NCI-H524 treated with DMSO at 0.1 percent for 48 hours (cell line): ENCODE measurements around the gene TRAF7.
A peak's percentile ranks its signal among the peaks of the same experiment; 100 is the strongest.

ENCODE experiments used
- DNase-seq: peaks from one replicate; lab custom pipeline; 2025; lab: John Stamatoyannopoulos, UW

TRAF7 gene

DNA sequence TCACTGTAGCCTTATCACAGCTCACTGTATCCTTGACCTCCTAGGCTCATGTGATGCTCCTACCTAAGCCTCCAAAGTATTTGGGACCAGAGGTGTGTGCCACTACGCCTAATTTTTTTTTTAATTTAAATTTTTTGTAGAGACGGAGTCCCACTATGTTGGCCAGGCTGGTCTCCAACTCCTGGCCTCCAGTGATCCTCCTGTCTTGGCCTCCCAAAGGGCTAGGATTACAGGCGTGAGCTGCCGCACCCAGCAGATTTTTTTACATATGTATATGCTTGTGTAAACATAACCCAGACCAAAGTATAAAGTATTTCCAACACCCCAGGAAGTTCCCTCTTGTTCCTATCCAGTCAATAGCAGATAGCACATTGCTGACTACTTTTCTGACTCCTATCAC is 60.7 kb downstream of the TRAF7 start:
- DNase-seq: no peak

- DNase-seq: peak; percentile 98
These were observed 67.8 kb downstream of the TRAF7 start, which contains the start of gene E4F1 for GRCh38 chr16:2223221-2223941. TSS of gene E4F1 (plus strand) at chr16:2223591. CDS start at chr16:2223614, 23 bp downstream.

DNA sequence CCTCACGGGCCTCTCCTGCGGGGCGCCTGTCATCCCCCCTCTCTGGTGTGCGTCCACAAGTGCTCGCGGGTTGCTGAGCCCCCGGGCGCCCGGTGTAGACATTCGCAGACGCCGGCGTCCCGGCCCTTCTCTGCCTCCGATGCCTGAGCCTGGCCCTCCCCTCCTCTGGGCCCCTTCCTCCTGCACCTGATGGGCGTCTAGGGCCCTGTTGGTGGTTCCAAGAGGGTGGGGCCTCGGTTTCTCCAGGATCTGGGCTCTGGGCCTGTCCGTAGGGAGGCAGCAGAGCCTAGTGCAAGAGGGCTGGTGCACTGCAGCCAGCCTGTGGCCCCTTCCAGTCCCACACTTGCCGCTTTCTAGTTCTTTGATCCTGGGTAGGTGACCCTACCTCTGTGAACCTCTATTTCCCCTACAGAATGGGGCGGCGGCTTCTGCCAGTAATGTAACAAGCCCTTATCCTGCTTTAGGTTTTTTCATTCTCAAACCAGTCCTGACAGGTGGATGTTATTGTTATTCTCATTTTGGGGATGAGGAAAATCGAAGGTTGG is 68.4 kb downstream of the TRAF7 start:
- no peak for DNase-seq

GRCh38 chr16:2226245-2226793 is 70.7 kb downstream of the TRAF7 start:
- DNase-seq: no peak

GRCh38 chr16:2226918-2227317 is 71.3 kb downstream of the TRAF7 start:
- DNase-seq: no peak
